Smooth muscle cell (in vitro differentiated cells): Measurements from ENCODE around the gene TMEM101. TPM values are rescaled to one million over a fixed set of nuclear protein-coding genes. Genes with fewer than 3 reads are reported as not detected.

ENCODE experiments used
- DNase-seq: peaks from one replicate; lab custom pipeline; 2025; ENCODE audit not compliant: unreplicated experiment; lab: John Stamatoyannopoulos, UW
- H2AFZ ChIP-seq: fragments of 200-600 bp; sonication (generic); 2 replicates; pipeline ENCODE4 v1.6.0; 2016; ENCODE audit warnings: antibody characterized with exemption, low read depth, mild to moderate bottlenecking
- H3F3A ChIP-seq: fragments of 200-600 bp; sonication (generic); 2 replicates; pipeline ENCODE4 v1.6.0; 2017; ENCODE audit warnings: antibody characterized with exemption, low read depth
- H3K27ac ChIP-seq: fragments of 200-600 bp; sonication (generic); 2 replicates; pipeline ENCODE4 v1.5.1; 2016; ENCODE audit warnings: low read depth, mild to moderate bottlenecking
- H3K27me3 ChIP-seq: fragments of 200-600 bp; sonication (generic); 2 replicates; pipeline ENCODE4 v1.6.1; 2016; ENCODE audit warnings: low read depth, mild to moderate bottlenecking
- H3K36me3 ChIP-seq: fragments of 200-600 bp; sonication (generic); 2 replicates; pipeline ENCODE4 v1.5.1; 2016; ENCODE audit warnings: low read depth
- H3K4me1 ChIP-seq: fragments of 200-600 bp; sonication (generic); 2 replicates; pipeline ENCODE4 v1.5.1; 2016; ENCODE audit warnings: low read depth
- H3K4me2 ChIP-seq: fragments of 200-600 bp; sonication (generic); 2 replicates; pipeline ENCODE4 v1.6.0; 2016; ENCODE audit warnings: mild to moderate bottlenecking
- H3K4me3 ChIP-seq: fragments of 200-600 bp; sonication (generic); 2 replicates; pipeline ENCODE4 v1.5.1; 2016; ENCODE audit warnings: mild to moderate bottlenecking
- H3K79me2 ChIP-seq: fragments of 200-600 bp; sonication (generic); 2 replicates; pipeline ENCODE4 v1.6.0; 2016; ENCODE audit warnings: low read depth, mild to moderate bottlenecking
- H3K9ac ChIP-seq: fragments of 200-600 bp; sonication (generic); 2 replicates; pipeline ENCODE4 v1.6.0; 2016; ENCODE audit warnings: low read depth
- H3K9me3 ChIP-seq: fragments of 200-600 bp; sonication (generic); replicated peaks from 2 replicates; pipeline ENCODE4 v1.5.1; 2016; ENCODE audit warnings: low read depth
- H4K20me1 ChIP-seq: fragments of 200-600 bp; sonication (generic); 2 replicates; pipeline ENCODE4 v1.6.0; 2016; ENCODE audit warnings: low read depth
- CTCF ChIP-seq: fragments of 200-600 bp; sonication (generic); IDR thresholded peaks from 2 replicates; pipeline ENCODE4 v1.5.1; 2017; ENCODE audit warnings: borderline replicate concordance, mild to moderate bottlenecking, antibody characterized with exemption; ENCODE audit not compliant: insufficient read depth, poor library complexity, severe bottlenecking
- WGBS: methylation state at CpG from one replicate; pipeline ENCODE4 v1.1.7; 2016; ENCODE audit warnings: low lambda C conversion rate; 5-methylcytosine and 5-hydroxymethylcytosine counted together
- polyA plus RNA-seq: library from polyadenylated mRNA; unstranded; fragments of >200 nt; fragmentation: Nextera tagmentation; extraction: Ambion mirVana; gene quantifications from 2 replicates; pipeline ENCODE4 v1.2.1, GENCODE V29; 2016
- total RNA-seq: library from RNA; depleted of rRNA; stranded (reverse); fragments of >200 nt; gene quantifications from 2 replicates; pipeline ENCODE4 v1.2.3, GENCODE V29; 2014

TMEM101 gene
- total RNA-seq = 25.2 and 35.1 TPM in 2 replicates
- polyA plus RNA-seq = 36.1 and 39.9 TPM in 2 replicates

GRCh38 chr17:44014437-44015172, at the start of gene TMEM101:
TSS of gene TMEM101 (minus strand) at chr17:44014963. CDS start at chr17:44014952, 11 bp downstream.
- peak within 1 kb of the TSS; percentile 93 for H3K4me2 ChIP-seq
- no peaks in the 10 kb centered on the region for H4K20me1 ChIP-seq
- peak within 1 kb of the TSS; percentile 88 for H2AFZ ChIP-seq
- H3K79me2 ChIP-seq = peaks cover 7% of the 10 kb centered on the region
- H3K36me3 ChIP-seq = no peaks in the 10 kb centered on the region
- H3K27me3 ChIP-seq = no peaks in the 10 kb centered on the region
- H3K9ac ChIP-seq = peak within 1 kb of the TSS; percentile 80
- H3K9me3 ChIP-seq = no peaks in the 10 kb centered on the region
- peak within 1 kb of the TSS; percentile 64 for H3K27ac ChIP-seq
- peaks cover 13% of the 10 kb centered on the region for H3K4me1 ChIP-seq
- peaks cover 5% of the 10 kb centered on the region for H3F3A ChIP-seq
- no peak for TF ChIP-seq CTCF
- H3K4me3 ChIP-seq = peak within 1 kb of the TSS; percentile 92
- WGBS = 2% methylated on average over 43 of the region's 43 CpGs
- DNase-seq = peak; percentile 34

DNA sequence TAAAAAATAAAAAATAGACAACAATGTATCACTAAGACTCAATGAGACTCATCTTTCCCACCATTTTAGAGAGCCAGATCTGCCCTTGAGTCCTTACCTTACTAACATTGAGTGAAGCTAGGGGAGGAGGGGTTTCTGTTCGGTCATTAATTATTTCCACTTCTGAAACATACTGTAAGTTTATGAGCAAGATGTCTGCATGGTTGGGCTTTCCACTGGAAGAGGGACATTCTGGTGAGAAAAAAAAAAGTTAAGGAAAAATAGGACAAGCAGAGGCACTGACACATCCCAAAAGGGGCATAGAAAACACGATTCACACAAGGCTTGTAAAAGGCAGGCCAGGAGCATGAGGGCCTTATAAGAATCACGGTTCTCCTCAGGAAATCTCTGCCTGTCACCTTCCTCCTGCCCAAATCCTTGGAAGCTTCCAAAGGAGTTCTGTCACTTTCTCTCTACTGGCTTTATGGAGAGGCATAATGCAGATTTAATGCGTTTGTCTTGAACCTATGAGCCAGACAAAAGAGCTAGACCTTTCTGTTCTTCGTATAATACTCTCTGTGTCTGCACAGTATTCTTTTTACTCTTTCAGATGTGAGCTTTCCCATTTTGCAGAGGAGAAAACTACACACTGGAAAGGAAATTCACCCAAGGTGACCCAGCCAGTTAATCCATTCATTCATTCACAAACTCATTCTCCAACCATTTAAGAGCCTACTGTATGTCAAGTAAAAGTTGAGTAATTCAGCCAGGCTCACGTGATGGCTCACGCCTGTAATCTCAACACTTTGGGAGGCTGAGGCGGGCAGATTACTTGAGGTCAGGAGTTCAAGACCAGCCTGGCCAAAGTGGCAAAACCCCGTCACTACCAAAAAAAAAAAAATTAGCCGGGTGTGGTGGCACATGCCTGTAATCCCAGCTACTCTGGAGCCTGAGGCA, 49.2 kb upstream of the TMEM101 start:
- no peak overlapping the region for H3K4me2 ChIP-seq
- WGBS = 70% methylated on average over 10 of the region's 10 CpGs

DNA sequence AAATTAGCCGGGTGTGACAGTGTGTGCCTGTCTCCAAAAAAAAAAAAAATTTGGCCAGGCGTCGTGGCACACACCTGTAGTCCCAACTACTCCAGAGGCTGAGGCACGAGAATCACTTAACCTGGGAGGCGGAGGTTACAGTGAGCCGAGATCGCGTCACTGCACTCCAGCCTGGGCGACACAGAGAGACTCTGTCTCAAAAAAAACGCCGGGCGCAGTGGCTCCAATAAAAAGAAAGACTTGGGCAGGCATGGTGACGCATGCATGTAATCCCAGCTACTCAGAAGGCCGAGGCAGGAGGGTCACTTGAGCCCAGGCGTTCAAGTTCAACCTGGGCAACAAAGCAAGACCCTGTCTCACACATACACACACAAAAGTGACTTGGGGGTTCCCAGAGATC, 48.1 kb upstream of the TMEM101 start:
- Histone ChIP-seq H3K9me3 (no peaks in the 10 kb centered on the region), H3K4me1 (peaks cover 6% of the 10 kb centered on the region), H3K36me3 (peaks cover 9% of the 10 kb centered on the region), H2AFZ (no peak overlapping the region), H3K27me3 (no peaks in the 10 kb centered on the region), H3K9ac (no peak overlapping the region), H3F3A (no peaks in the 10 kb centered on the region), H4K20me1 (peaks cover 76% of the 10 kb centered on the region), H3K79me2 (peaks cover 89% of the 10 kb centered on the region), H3K4me2 (no peak overlapping the region), H3K27ac (no peak overlapping the region), H3K4me3 (no peak overlapping the region)
- DNase-seq = no peak
- 98% methylated on average over 15 of the region's 15 CpGs for WGBS
- no peak for TF ChIP-seq CTCF

More for the DNA sequence above, 49.2 kb upstream of the TMEM101 start:
- no peak overlapping the region for H3K4me3 ChIP-seq
- no peaks in the 10 kb centered on the region for H3K9me3 ChIP-seq
- TF ChIP-seq CTCF = no peak
- H3K27ac ChIP-seq = peak overlapping the region; percentile 46
- no peaks in the 10 kb centered on the region for H3F3A ChIP-seq
- H3K36me3 ChIP-seq = peaks cover 9% of the 10 kb centered on the region
- peaks cover 79% of the 10 kb centered on the region for H3K79me2 ChIP-seq
- H3K27me3 ChIP-seq = no peaks in the 10 kb centered on the region
- DNase-seq = no peak
- H3K4me1 ChIP-seq = peaks cover 6% of the 10 kb centered on the region
- H4K20me1 ChIP-seq = peaks cover 67% of the 10 kb centered on the region
- H3K9ac ChIP-seq = no peak overlapping the region
- H2AFZ ChIP-seq = no peak overlapping the region
